Epidermal melanocyte (primary cell): ENCODE data around the gene ALCAM.

Experiments used
- DNase-seq: peaks from one replicate; pipeline ENCODE4 v3.0.0; 2011; ENCODE audit warnings: low spot score; ENCODE audit not compliant: insufficient read length

Gene ALCAM

DNA sequence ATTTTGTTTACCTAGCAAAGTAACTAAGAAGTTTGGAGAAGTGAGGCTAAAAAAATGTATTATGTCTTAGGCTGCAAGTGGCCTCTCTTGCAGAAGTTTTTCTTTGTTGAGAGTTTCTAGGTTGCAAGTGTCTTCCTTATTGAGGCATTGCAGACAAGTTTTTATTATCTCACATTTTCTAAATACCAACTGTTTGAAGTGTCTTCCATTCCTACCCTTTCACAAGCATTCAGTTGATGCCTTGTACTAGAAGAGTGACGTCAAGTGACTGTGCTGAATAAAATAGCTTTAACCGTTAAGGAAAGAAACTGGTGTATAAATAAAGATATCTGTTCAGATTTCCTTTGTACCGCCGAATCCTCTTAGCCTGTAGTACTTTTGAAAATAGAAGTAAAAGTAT, 123.3 kb downstream of the ALCAM start:
- DNase-seq: no peak

GRCh38 chr3:105493305-105493892, 126.7 kb downstream of the ALCAM start:
- DNase-seq: no peak

DNA sequence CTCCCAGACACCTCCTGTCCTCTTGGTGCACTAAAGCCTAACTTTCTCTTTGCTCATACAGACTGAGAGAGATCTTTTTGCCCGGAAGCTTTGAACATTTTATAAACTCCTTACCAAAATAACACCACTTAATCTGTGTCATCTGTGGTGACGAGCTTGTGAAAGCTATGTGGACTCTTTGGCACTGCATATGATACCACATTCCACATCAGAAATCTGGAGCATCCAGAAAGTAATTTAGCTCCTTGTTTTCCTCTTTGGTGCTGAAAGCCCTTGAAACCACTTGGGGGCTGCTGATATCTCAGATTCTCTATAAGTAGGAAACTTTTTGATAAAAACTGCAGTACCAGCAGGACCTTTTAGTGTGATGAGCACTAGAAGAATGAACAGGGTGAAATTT, 128.3 kb downstream of the ALCAM start:
- DNase-seq: no peak

DNA sequence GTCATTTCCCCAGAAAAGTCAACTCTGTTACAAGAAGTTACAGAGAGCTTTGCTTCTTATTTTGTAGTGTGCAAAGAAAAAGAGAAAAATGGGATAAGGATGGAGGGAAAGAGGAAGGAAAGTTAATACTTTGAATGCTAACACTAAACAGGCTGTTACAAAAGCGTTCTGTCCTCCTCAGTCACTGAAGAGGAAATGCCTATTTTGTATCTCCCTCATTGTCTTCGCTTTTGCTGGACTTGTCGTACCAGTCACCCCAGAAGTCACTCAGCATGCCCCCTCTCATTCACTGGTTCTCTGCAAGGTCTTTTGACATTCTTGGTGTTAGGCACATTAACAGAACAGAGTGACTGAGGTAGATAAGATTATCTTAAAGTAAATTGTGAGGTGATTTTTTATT, 129.6 kb downstream of the ALCAM start:
- DNase-seq: no peak

DNA sequence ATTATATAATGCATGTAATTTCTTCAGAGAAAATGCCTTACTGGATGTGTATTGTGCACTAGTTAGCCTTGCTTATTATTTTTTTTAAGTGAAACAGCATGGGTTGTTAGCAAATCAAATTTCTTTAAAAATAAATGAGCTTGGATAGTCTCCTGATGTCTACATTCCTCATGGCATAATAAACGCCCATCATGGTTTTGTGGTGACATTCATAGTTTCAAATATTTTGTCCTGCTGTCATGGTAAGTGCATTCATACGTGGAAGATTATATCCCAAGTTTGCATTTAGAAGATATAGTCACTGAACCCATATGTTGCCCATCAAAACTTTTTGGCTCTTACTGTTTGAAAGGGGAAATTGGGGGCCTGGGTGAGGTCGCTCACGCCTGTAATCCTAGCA, 130.7 kb downstream of the ALCAM start:
- DNase-seq: no peak

DNA sequence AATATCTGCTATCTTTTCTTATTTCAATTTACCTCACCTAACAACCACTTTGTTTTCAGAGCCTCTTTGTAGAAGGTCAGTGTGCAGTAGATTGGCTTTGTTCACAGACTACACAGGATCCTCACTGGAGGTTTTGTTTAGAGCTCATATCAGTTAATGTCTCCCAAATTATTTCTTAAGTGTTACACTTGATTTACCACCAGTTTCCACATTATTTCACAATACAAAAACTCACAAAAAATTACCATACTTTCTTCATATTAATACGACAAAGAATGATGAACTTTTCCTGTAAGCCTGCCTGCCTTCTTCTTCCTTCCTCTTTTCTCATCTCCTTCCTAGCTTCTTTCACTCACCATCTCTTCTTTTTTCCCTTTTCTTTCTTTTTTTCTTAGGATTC, 133.3 kb downstream of the ALCAM start:
- DNase-seq: no peak

- DNase-seq: no peak
Measured at GRCh38 chr3:105502333-105502732, 135.6 kb downstream of the ALCAM start.

DNA sequence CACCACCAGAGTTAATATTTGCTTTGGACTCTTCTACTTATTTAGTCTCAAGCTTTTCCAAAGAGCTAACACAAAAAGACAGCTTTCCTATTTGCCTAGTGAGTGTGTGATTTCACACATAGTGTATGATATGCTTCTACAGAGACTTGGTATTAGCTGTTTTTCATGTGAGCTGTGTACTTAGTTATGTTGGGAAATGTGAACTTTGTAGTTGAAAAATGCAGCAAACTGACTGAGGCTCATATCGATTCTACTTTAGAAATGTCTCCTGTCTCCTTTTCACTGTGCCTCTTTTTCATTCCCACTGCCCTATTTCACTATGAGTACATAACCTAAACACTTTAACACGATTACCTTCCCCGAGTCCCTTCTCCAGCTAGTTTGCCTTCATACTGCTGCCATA, 136.5 kb downstream of the ALCAM start:
- no peak for DNase-seq

DNA sequence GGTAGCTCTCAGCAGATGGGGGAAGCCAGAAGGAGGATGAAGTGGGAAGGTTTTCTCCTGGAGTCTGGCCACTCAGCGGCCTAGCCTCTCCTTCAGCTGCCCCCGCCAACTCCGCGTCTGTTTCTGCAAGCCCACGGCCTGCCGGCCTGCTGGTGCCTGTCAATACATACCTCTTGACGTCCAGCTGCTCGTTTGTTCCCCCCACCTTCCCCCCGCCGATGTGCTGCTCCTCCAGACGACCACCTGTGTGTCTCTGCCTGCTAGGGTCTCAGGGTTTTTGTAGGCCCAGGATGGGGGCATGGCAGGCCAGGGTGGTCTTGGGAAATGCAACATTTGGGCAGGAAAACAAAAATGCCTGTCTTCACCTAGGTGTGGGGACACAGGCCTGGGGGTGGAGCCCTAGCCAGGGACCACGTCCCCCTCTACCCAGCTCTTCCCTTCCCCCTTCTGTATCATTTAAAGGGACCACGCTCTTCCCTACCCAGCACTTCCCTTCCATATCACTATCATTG, 137.8 kb downstream of the ALCAM start:
- no peak for DNase-seq

- DNase-seq: no peak
Measured at GRCh38 chr3:105505170-105505569, 138.5 kb downstream of the ALCAM start.

- DNase-seq: no peak
Measured at GRCh38 chr3:105511031-105511430, 144.3 kb downstream of the ALCAM start.

- DNase-seq: no peak
Measured at GRCh38 chr3:105512061-105512460, 145.4 kb downstream of the ALCAM start.

GRCh38 chr3:105513042-105513441, 146.3 kb downstream of the ALCAM start:
- DNase-seq: no peak

DNA sequence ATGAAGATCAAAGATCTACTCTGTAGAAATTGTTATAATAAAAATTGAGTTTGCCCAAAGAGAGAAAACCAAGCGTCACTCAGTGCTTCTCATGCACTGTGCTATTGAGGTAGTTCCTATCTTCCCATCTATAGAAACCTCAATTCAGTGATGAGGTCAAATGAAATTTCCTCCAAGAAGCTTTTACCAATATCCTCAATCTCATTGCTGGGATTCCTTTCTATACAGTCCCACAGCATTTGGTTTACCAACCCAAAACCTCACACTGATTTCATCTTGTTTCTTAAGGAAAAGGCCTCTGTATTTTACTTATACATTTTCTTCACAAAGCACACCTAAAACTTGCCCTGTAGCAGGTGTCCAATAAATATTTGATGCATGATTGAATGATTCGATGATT, 147.2 kb downstream of the ALCAM start:
- DNase-seq: no peak

GRCh38 chr3:105515372-105515771, 148.7 kb downstream of the ALCAM start:
- DNase-seq: no peak

DNA sequence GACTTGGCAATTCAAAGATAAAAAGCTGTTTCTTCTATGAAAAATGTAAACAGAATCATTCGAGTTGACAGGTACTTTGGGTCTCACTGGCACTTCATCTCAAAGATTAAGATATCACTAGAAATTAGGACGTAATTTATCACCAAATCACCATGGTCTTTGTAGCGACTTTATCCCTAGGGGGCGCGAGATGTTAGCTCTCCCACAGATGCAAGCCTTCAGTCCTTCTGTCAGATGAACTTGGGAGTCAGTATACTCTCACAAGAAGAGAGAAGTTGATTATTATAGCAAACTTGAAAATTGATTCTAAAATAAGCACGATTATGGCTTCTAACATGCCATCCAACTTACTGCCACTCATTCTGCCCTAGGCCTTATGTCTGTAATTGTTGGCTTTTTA, 150.3 kb downstream of the ALCAM start:
- no peak for DNase-seq

DNA sequence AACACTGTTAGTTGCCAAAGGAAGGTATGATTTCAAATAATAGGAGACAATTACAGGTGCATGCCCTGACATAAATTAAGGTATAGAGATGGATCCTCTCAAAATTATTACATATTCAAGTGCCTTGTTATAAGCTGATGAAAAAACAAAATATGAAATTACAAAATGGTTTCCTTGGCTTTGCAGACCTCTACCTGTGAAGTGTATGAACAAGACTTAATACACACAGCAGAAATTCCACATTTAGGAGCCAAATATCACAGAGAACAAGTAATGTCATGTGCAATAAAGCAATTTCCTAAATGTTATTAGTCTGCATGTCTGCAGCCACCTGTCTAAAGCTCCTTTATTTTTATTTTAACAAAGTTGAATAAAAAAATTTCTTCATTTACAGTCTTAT, 151.5 kb downstream of the ALCAM start:
- DNase-seq: no peak

DNA sequence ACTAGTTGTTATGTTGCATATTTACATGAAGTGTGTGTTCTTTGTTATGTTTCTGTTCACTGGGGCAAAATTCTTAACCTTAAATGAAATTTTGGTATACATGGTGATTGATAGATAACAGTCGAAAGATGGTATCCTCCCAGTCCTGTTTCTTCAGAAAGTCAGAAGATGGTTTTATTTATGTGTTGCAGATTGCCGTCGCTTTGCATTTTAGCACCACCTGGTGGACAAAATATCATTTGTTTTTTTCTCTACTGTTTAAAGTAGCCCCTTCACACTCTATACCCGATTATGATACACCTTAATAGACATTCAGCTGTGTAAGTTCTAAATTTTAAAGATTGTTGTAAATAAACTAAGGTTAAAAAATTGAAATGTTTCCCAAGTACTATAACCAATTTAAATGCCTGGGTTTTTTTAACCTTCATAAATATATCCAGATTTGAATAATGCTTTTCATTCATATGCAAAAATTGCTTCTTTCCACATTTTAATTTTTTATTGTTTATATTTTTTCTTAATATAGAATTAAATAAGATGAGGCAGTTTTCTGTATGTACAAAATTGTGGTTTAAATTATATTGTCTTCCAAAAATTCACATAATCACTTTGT, 152.2 kb downstream of the ALCAM start:
- no peak for DNase-seq

DNA sequence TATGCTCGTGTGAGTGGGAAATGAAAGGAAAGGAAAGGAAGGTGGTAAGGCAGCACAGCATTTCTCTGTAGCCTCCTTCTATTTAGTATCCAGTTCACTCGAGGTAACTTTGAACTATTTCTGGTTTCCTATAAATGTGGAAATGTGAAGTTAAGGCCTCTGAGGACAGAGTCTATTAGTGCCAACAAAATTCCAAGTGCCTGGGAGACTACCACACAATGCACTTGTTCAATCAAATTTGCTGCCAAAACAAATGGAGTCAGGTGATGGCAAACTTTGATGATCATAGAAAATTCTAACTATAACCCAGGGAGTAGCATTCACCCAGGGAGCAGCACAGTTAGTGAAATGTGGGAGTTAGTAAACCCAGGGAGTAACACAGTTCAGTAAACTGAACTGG, 155.1 kb downstream of the ALCAM start:
- DNase-seq: no peak

DNA sequence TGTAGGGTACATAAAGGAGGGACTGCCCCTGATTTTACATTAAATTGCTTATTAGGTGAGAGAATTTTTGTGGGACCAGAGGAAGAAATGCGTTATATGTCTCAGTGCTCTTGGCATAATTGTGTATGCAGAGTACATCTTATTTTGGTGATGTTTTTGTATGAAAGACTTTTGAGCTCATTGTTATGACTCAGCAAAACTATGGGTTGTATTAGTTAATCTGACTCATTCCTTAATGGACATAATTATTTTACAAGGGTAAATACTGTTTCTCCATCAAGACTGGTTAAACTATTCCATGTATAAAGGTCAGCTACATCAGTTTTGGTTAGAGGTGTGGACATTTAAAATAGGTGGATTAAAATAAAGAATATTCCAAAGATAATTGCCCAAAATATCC, 156.8 kb downstream of the ALCAM start:
- DNase-seq: no peak

- no peak for DNase-seq
Measured at GRCh38 chr3:105525531-105525930, 158.8 kb downstream of the ALCAM start.

- no peak for DNase-seq
Measured at GRCh38 chr3:105526360-105527111, 159.8 kb downstream of the ALCAM start.

DNA sequence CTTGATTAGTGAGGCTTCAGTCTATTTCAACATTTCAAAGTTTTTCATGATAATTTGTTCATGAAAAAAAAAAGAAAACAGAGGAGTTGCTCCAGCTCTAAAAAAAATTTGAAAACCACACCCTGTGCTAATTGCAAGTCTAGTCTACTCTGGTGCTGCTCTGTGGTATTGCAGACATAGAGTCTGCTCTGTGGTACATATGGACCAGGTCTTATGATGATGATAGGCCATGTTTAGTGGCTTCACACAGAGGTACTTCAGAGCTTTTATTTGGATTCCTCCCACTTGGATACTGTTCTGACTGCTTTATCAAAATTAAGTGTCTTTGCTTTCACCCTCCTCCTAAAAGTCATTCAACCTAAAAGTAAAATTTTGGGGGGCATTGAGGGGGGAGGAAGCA, 160.8 kb downstream of the ALCAM start:
- DNase-seq: no peak
